ENCODE measurements around the gene SELENON.

The SELENON gene

GRCh38 chr1:25769625-25770383, 30.2 kb upstream of the SELENON start:
- CTCF ChIA-PET: no interaction called here
- POLR2A ChIA-PET: no interaction called here
- no peak for TF ChIP-seq NFRKB (IDR thresholded peaks at IDR 0.05)
- no peak for TF ChIP-seq HDGF (IDR thresholded peaks at IDR 0.05; ENCODE audit: borderline replicate concordance)
- no peak for TF ChIP-seq FOXA1 (IDR thresholded peaks at IDR 0.05)
- TF ChIP-seq, protein P1, sequence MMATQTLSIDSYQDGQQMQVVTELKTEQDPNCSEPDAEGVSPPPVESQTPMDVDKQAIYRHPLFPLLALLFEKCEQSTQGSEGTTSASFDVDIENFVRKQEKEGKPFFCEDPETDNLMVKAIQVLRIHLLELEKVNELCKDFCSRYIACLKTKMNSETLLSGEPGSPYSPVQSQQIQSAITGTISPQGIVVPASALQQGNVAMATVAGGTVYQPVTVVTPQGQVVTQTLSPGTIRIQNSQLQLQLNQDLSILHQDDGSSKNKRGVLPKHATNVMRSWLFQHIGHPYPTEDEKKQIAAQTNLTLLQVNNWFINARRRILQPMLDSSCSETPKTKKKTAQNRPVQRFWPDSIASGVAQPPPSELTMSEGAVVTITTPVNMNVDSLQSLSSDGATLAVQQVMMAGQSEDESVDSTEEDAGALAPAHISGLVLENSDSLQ (IDR thresholded peaks at IDR 0.05): no peak
- no peak for TF ChIP-seq FOXM1 (IDR thresholded peaks at IDR 0.05; ENCODE audit: borderline replicate concordance)
- TF ChIP-seq BHLHE40 (IDR thresholded peaks at IDR 0.05; ENCODE audit: borderline replicate concordance): no peak
- no peak for TF ChIP-seq CTBP1 (IDR thresholded peaks at IDR 0.05; ENCODE audit: borderline replicate concordance)
- no peak for TF ChIP-seq SP1 (IDR thresholded peaks at IDR 0.05)
- no peak for TF ChIP-seq LEF1 (IDR thresholded peaks at IDR 0.05; ENCODE audit: borderline replicate concordance)
- TF ChIP-seq TARDBP (IDR thresholded peaks at IDR 0.05): no peak
- TF ChIP-seq ARNT (IDR thresholded peaks at IDR 0.05): no peak
- TF ChIP-seq L3MBTL2 (conservative IDR thresholded peaks at IDR 0.05): no peak
- no peak for TF ChIP-seq SUZ12 (IDR thresholded peaks at IDR 0.05)
- TF ChIP-seq ELF4 (IDR thresholded peaks at IDR 0.05): no peak
- no peak for TF ChIP-seq FOXK2 (IDR thresholded peaks at IDR 0.05)
- TF ChIP-seq ZNF384 (IDR thresholded peaks at IDR 0.05): no peak
- no peak for DNase-seq (ENCODE audit: extremely low spot score)

DNA sequence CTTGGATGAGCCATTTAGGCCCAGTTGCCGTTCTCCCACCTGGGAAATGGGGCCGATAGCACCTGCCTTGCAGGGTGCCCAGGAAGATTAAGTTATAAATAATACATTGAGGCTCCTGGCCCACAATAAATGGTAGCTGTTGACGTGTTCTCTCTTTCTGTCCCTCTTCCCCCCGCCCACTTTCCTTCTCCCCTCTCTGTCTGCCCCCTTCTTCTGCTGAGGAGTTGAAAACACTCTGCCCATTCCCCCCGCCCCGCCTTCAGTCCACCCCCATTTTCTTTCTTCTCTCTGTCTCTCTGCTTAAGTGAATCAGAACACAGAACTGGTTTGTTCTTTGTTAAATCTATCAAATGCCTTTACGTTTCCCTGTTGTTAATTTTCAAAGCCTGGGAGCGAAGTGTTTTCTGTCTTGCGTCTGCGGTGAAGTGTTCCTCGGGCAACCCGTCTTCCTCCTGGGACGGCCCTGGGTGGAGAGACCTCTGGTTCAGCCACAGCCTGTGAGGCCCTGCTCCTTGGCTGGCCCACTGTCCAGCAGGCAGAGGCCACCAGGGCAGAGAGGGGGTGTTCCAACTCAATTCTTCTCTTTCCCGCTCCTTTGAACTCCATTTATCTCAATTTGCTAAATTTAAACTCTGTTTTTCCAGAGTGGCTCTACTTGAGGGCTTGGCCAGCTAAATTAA, 29.3 kb upstream of the SELENON start:
- TF ChIP-seq SUZ12 (IDR thresholded peaks at IDR 0.05): no peak
- TF ChIP-seq ARNT (IDR thresholded peaks at IDR 0.05): no peak
- DNase-seq (ENCODE audit: extremely low spot score): no peak
- ChIA-PET CTCF (no interaction called here), POLR2A (no interaction called here)

GRCh38 chr1:25771221-25772114, 28.5 kb upstream of the SELENON start:
- POLR2A ChIA-PET: interaction anchor here (0.6 to 0.9 kb wide), 2 partner anchors 14 to 20 kb away, joined by 3 read pairs; no protein-coding TSS in a partner anchor
- peak; percentile 67 for DNase-seq (ENCODE audit: extremely low spot score)
- CTCF ChIA-PET: interaction anchor here (0.8 kb wide), 1 partner anchor 23 kb away, joined by 3 read pairs; no protein-coding TSS in a partner anchor
- TF ChIP-seq, protein P1 (IDR thresholded peaks at IDR 0.05): peak; percentile 96
- 0 out of 2 replicates have a peak, but pooled peaks have one; percentile 67 for TF ChIP-seq CTBP1 (IDR thresholded peaks at IDR 0.05; ENCODE audit: borderline replicate concordance)
- TF ChIP-seq FOXK2 (IDR thresholded peaks at IDR 0.05): no peak

- CTCF ChIA-PET: interaction anchor here (0.8 kb wide), 1 partner anchor 23 kb away, joined by 3 read pairs; no protein-coding TSS in a partner anchor
- DNase-seq (ENCODE audit: extremely low spot score): no peak
- POLR2A ChIA-PET: interaction anchor here (0.9 kb wide), 1 partner anchor 20 kb away, joined by 3 read pairs; no protein-coding TSS in a partner anchor
- TF ChIP-seq SP1 (IDR thresholded peaks at IDR 0.05): no peak
- no peak for TF ChIP-seq NFRKB (IDR thresholded peaks at IDR 0.05)
- no peak for TF ChIP-seq TARDBP (IDR thresholded peaks at IDR 0.05)
- no peak for TF ChIP-seq BHLHE40 (IDR thresholded peaks at IDR 0.05; ENCODE audit: borderline replicate concordance)
- no peak for TF ChIP-seq LEF1 (IDR thresholded peaks at IDR 0.05; ENCODE audit: borderline replicate concordance)
- TF ChIP-seq CTBP1 (IDR thresholded peaks at IDR 0.05; ENCODE audit: borderline replicate concordance): no peak
- TF ChIP-seq ARNT (IDR thresholded peaks at IDR 0.05): no peak
Observed at GRCh38 chr1:25772164-25772563, 27.8 kb upstream of the SELENON start.

DNA sequence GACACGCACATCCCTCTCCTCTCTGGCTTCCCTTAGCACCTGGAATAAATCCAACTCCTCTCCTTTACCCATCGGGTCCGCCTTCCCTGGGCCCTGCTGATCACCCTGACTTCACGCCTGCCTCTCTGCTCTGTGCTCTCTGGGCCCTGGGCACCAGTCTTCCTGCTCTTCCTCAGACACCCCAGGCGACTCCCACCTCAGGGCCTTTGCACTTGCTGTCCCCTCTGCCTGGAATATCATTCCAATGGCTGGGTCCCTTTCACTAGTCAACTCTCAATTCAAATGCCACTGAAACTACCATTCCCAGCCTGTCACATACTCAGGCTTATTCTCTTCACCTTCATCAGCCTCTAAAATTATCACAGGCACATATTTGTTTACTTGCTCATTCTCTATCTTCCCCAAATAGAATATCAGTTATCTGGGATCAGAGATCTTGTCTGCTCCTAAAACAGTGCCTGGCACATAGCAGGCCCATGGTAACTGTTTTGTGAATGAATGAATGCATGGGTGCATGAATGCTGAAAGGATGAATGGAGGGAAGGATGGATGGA, 27.2 kb upstream of the SELENON start:
- no peak for DNase-seq (ENCODE audit: extremely low spot score)
- TF ChIP-seq NFRKB (IDR thresholded peaks at IDR 0.05): no peak
- ChIA-PET POLR2A (no interaction called here), CTCF (no interaction called here)

GRCh38 chr1:25773441-25774125, 26.4 kb upstream of the SELENON start:
- ChIA-PET CTCF (interaction anchor here (0.8 kb wide), 1 partner anchor 165 kb away, joined by 3 read pairs; no protein-coding TSS in a partner anchor), POLR2A (no interaction called here)
- TF ChIP-seq LEF1 (IDR thresholded peaks at IDR 0.05; ENCODE audit: borderline replicate concordance): no peak
- no peak for TF ChIP-seq ELF4 (IDR thresholded peaks at IDR 0.05)
- TF ChIP-seq FOXM1 (IDR thresholded peaks at IDR 0.05; ENCODE audit: borderline replicate concordance): no peak
- no peak for TF ChIP-seq NFRKB (IDR thresholded peaks at IDR 0.05)
- DNase-seq (ENCODE audit: extremely low spot score): no peak
